ENCODE results near the gene P3H2.

DNA sequence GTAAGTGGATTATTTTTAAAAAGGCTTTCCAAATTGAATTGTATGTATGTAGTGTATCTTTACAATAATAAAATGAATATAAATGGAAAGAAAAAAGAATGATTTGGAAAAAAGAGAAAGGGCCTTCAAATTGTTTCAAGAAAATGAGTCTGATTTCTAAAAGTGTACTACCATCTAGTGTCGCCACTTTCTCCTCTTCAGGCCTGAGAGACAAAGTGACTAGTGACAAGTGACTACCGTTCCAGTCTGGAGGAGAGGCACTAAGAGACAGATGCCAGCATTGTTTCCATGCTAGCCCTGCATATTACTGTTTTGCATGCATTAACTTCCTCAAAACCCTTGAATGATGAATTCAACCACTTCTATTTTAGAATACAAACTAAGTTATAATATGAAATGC is 39.3 kb downstream of the P3H2 start:
- TF ChIP-seq, protein P1, sequence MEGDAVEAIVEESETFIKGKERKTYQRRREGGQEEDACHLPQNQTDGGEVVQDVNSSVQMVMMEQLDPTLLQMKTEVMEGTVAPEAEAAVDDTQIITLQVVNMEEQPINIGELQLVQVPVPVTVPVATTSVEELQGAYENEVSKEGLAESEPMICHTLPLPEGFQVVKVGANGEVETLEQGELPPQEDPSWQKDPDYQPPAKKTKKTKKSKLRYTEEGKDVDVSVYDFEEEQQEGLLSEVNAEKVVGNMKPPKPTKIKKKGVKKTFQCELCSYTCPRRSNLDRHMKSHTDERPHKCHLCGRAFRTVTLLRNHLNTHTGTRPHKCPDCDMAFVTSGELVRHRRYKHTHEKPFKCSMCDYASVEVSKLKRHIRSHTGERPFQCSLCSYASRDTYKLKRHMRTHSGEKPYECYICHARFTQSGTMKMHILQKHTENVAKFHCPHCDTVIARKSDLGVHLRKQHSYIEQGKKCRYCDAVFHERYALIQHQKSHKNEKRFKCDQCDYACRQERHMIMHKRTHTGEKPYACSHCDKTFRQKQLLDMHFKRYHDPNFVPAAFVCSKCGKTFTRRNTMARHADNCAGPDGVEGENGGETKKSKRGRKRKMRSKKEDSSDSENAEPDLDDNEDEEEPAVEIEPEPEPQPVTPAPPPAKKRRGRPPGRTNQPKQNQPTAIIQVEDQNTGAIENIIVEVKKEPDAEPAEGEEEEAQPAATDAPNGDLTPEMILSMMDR (IDR thresholded peaks at IDR 0.05) = no peak
- no peak for TF ChIP-seq EP300 (IDR thresholded peaks at IDR 0.05)
